Measurements from ENCODE around the gene KLHL18.

DNA sequence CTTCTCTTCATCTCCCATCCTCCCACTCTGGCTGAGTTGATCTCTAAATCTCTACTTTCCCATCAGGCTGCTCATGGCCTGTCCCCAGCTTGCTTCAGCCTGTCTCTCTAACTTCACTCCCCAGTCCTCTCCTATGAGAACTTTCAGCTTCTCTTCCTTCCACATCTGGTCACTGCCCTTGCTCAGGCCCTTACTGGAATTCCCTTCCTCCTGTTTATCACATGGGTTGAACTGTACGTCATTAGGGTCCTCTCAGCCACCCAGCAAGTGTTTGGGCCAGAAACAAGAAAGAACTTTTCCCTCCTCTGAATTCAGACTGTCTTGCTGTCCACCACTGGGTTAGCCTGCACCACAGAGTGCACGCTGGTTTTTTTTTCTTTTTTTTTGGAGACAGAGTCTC is 103.1 kb downstream of the KLHL18 start:
- TF ChIP-seq, protein P1, sequence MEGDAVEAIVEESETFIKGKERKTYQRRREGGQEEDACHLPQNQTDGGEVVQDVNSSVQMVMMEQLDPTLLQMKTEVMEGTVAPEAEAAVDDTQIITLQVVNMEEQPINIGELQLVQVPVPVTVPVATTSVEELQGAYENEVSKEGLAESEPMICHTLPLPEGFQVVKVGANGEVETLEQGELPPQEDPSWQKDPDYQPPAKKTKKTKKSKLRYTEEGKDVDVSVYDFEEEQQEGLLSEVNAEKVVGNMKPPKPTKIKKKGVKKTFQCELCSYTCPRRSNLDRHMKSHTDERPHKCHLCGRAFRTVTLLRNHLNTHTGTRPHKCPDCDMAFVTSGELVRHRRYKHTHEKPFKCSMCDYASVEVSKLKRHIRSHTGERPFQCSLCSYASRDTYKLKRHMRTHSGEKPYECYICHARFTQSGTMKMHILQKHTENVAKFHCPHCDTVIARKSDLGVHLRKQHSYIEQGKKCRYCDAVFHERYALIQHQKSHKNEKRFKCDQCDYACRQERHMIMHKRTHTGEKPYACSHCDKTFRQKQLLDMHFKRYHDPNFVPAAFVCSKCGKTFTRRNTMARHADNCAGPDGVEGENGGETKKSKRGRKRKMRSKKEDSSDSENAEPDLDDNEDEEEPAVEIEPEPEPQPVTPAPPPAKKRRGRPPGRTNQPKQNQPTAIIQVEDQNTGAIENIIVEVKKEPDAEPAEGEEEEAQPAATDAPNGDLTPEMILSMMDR (IDR thresholded peaks at IDR 0.05) = no peak
- TF ChIP-seq POLR2A (IDR thresholded peaks at IDR 0.05; ENCODE audit: low read depth) = no peak
- TF ChIP-seq POLR2AphosphoS5 (IDR thresholded peaks at IDR 0.05) = no peak
- TF ChIP-seq EP300 (IDR thresholded peaks at IDR 0.05) = no peak

Measured in esophagus muscularis mucosa (tissue), 4 donors.